NB4 (cell line): Measurements from ENCODE around the gene ACO1.

Experiments used
- DNase-seq: peaks from one replicate; pipeline ENCODE4 v3.0.0; 2010; ENCODE audit warnings: low read depth
- H3K4me3 ChIP-seq: one replicate; pipeline ENCODE4 v1.5.1; 2011; ENCODE audit warnings: mild to moderate bottlenecking, low read depth, low read length, moderate library complexity
- CTCF ChIP-seq: IDR thresholded peaks from one replicate; pipeline ENCODE4 v1.5.1; 2012; ENCODE audit warnings: low read depth, low read length
- MYC ChIP-seq: IDR thresholded peaks from 2 replicates; pipeline ENCODE4 v1.6.1; 2011; ENCODE audit warnings: low read depth, low read length
- POLR2A ChIP-seq: IDR thresholded peaks from 2 replicates; pipeline ENCODE4 v1.6.1; 2011; ENCODE audit warnings: mild to moderate bottlenecking; ENCODE audit not compliant: insufficient read length; ENCODE audit errors: extremely low read depth
- TF ChIP-seq, protein P1 (sequence below): IDR thresholded peaks from 2 replicates; pipeline ENCODE4 v1.6.1; 2011; ENCODE audit warnings: low read depth, low read length

The ACO1 gene

DNA sequence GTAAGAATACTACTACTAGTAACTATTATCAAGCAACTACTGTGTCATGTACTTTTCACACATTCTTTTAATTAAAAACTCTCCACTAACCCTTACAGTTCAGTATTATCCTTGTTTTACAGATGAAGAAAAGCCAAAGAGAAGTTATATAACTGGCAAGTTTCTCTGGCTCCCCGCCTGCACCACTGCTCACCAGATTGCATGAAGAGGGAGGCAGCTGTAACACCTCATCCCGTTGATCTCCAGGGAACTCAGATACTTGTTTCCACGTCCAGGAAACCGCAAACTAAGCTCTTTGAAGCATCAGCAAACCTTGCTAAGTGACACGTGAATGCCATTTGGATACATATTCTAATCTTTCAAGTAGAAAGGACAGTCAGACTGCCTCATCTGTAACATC lies 71.3 kb downstream of the ACO1 start:
- H3K4me3 ChIP-seq, result no peak overlapping the region
- TF ChIP-seq CTCF, result no peak
- DNase-seq, result no peak

DNA sequence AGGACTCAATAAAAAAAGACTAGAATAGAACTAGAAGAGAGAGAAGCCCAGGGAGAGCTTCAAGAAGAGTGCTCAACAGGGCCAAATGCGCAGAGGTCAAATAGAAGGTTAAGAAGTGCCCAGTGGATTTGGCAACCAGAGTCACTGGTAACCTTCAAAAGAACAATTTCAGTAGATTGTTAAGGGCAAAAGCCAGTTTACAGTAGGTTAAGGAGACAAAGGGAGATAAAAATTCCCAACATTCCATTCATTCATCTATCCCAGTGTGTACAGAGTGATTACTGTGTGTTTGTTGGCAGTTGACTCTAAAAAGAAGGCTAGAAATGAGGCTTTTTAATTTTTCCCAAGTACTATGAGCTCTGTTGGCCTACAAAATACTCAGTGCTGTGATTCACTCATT lies 72.1 kb downstream of the ACO1 start:
- no peak for DNase-seq
- H3K4me3 ChIP-seq, result no peak overlapping the region
- TF ChIP-seq, protein P1, sequence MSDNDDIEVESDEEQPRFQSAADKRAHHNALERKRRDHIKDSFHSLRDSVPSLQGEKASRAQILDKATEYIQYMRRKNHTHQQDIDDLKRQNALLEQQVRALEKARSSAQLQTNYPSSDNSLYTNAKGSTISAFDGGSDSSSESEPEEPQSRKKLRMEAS, result no peak
- TF ChIP-seq CTCF (no peak), POLR2A (no peak), MYC (no peak)

GRCh38 chr9:32463500-32464293 lies 79.3 kb downstream of the ACO1 start:
- no peak for TF ChIP-seq MYC
- TF ChIP-seq POLR2A, result no peak
- TF ChIP-seq, protein P1, result no peak
- TF ChIP-seq CTCF, result no peak
- H3K4me3 ChIP-seq, result no peak overlapping the region
- no peak for DNase-seq

DNA sequence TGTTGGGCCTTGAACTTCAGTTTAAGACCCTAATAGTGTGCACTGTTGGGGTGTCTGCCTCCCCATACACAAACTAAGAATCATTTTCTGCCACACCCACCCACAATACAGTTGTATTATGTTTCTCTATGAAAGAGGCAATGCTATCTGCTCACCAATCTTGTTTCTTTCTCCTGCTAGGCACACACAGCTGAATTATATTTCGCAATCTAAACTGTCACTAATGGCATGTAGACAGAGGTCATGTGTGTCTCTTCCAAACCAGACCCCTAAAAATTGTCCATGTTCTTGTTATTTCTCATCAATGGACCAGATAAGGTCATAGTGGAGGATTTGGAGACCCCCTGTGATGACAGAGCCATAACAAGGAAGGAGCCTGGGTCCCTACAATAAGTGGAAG lies 84.3 kb downstream of the ACO1 start:
- H3K4me3 ChIP-seq, result no peak overlapping the region
- TF ChIP-seq POLR2A (no peak), MYC (0 out of 2 replicates have a peak, but pooled peaks have one; percentile 1)
- TF ChIP-seq, protein P1, result no peak
- peak; percentile 58 for DNase-seq

DNA sequence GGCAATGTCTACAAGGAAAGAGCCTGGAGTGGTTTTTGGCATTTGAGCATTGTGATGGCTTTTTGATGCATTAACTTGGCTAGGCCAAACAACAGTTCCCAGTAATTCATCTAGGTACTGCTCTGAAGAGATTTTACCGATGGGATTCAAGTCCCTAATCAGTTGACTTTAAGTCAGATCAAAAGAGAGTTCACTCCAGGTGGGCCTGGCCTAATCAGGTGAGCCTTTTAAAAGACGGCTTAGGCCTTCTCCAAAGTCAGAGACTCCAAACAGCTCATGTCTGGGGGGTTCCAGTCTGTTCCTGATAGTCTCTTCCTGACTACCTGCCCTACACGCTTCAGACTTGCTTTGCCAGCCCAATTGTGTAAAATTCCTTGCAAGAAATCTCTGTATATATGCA lies 87.9 kb downstream of the ACO1 start:
- TF ChIP-seq, protein P1, result no peak
- TF ChIP-seq MYC, result no peak
- no peak for TF ChIP-seq POLR2A
- TF ChIP-seq CTCF, result no peak
- no peak overlapping the region for H3K4me3 ChIP-seq
- no peak for DNase-seq

GRCh38 chr9:32483343-32483742 lies 98.9 kb downstream of the ACO1 start:
- TF ChIP-seq, protein P1, result no peak
- TF ChIP-seq CTCF, result no peak
- no peak for TF ChIP-seq POLR2A
- no peak for TF ChIP-seq MYC
- H3K4me3 ChIP-seq, result no peak overlapping the region
- DNase-seq, result peak; percentile 28
